DMS79 (cell line): Measurements from ENCODE around the gene PRICKLE1.

ENCODE experiments used
- DNase-seq: peaks from one replicate; lab custom pipeline; 2025; lab: John Stamatoyannopoulos, UW

The PRICKLE1 gene

GRCh38 chr12:42450248-42450647 is 139.3 kb downstream of the PRICKLE1 start:
- no peak for DNase-seq

- DNase-seq = no peak
Measured at GRCh38 chr12:42448841-42449240, 140.7 kb downstream of the PRICKLE1 start.

GRCh38 chr12:42447371-42447786 is 142.2 kb downstream of the PRICKLE1 start:
- no peak for DNase-seq

- no peak for DNase-seq
Measured at GRCh38 chr12:42446761-42447160, 142.8 kb downstream of the PRICKLE1 start.

GRCh38 chr12:42445891-42446290 is 143.7 kb downstream of the PRICKLE1 start:
- DNase-seq = no peak

- no peak for DNase-seq
Measured at GRCh38 chr12:42444192-42444943, 145.2 kb downstream of the PRICKLE1 start.

- DNase-seq = no peak
Measured at GRCh38 chr12:42442888-42443287, 146.7 kb downstream of the PRICKLE1 start.

- DNase-seq = no peak
Measured at GRCh38 chr12:42442311-42442759, 147.2 kb downstream of the PRICKLE1 start.

- DNase-seq = no peak
Measured at GRCh38 chr12:42440608-42441007, 148.9 kb downstream of the PRICKLE1 start.

GRCh38 chr12:42432517-42433140 is 156.9 kb downstream of the PRICKLE1 start:
- DNase-seq = no peak

GRCh38 chr12:42428850-42429249 is 160.7 kb downstream of the PRICKLE1 start:
- no peak for DNase-seq

GRCh38 chr12:42426746-42427145 is 162.8 kb downstream of the PRICKLE1 start:
- no peak for DNase-seq

- DNase-seq = no peak
Measured at GRCh38 chr12:42422785-42423184, 166.8 kb downstream of the PRICKLE1 start.

GRCh38 chr12:42421844-42422779 is 167.4 kb downstream of the PRICKLE1 start:
- DNase-seq = no peak

- DNase-seq = no peak
Measured at GRCh38 chr12:42420395-42420794, 169.2 kb downstream of the PRICKLE1 start.

- DNase-seq = peak; percentile 5
Measured at GRCh38 chr12:42410340-42410739, 179.2 kb downstream of the PRICKLE1 start.

- no peak for DNase-seq
Measured at GRCh38 chr12:42409471-42409870, 180.1 kb downstream of the PRICKLE1 start.

GRCh38 chr12:42407306-42407705 is 182.2 kb downstream of the PRICKLE1 start:
- DNase-seq = no peak
